ENCODE measurements around the gene PTOV1. TPM values are rescaled to one million over a fixed set of nuclear protein-coding genes. Genes with fewer than 3 reads are reported as not detected.

The PTOV1 gene
- total RNA-seq, 2 experiments from 2014 or later: 60.7 to 76.8 TPM

- H3K4me3 Mint-ChIP-seq: no peak overlapping the region
- H3K9me3 Mint-ChIP-seq: no peaks in the 10 kb centered on the region
- H3K27ac Mint-ChIP-seq: no peak overlapping the region
- ChIA-PET CTCF (no interaction called here), POLR2A (no interaction called here)
- H3K36me3 Mint-ChIP-seq (ENCODE audit: low read depth): peaks cover 25% of the 10 kb centered on the region
- no peaks in the 10 kb centered on the region for H3K27me3 Mint-ChIP-seq
- DNase-seq: no peak
- peaks cover 15% of the 10 kb centered on the region for H3K4me1 Mint-ChIP-seq
These were observed 36.2 kb downstream of the PTOV1 start for GRCh38 chr19:49887037-49887664.

GRCh38 chr19:49887665-49888509, 36.9 kb downstream of the PTOV1 start:
- no peak overlapping the region for H3K4me3 Mint-ChIP-seq
- POLR2A ChIA-PET: no interaction called here

GRCh38 chr19:49888510-49888824, 37.5 kb downstream of the PTOV1 start:
- Mint-ChIP-seq H3K4me1 (peaks cover 13% of the 10 kb centered on the region), H3K27me3 (peaks cover 3% of the 10 kb centered on the region), H3K36me3 (ENCODE audit: low read depth) (peaks cover 14% of the 10 kb centered on the region), H3K4me3 (no peak overlapping the region), H3K27ac (no peak overlapping the region), H3K9me3 (no peaks in the 10 kb centered on the region)
- ChIA-PET POLR2A (no interaction called here), CTCF (no interaction called here)
- DNase-seq: no peak

More at GRCh38 chr19:49887665-49888509, 36.9 kb downstream of the PTOV1 start:
- Mint-ChIP-seq H3K9me3 (no peaks in the 10 kb centered on the region), H3K36me3 (ENCODE audit: low read depth) (peaks cover 19% of the 10 kb centered on the region), H3K27me3 (peaks cover 3% of the 10 kb centered on the region), H3K27ac (no peak overlapping the region), H3K4me1 (peaks cover 15% of the 10 kb centered on the region)
- CTCF ChIA-PET: no interaction called here
- DNase-seq: no peak

GRCh38 chr19:49889038-49889686, 38.2 kb downstream of the PTOV1 start:
- Mint-ChIP-seq H3K27me3 (peaks cover 3% of the 10 kb centered on the region), H3K36me3 (ENCODE audit: low read depth) (peaks cover 11% of the 10 kb centered on the region), H3K9me3 (no peaks in the 10 kb centered on the region), H3K4me3 (no peak overlapping the region), H3K27ac (no peak overlapping the region), H3K4me1 (peaks cover 13% of the 10 kb centered on the region)
- ChIA-PET CTCF (interaction anchor here (1.4 to 2.0 kb wide), 4 partner anchors 16 to 95 kb away, joined by 3 to 8 read pairs (median 4); partner anchors contain the start of genes ATF5 and NUP62), POLR2A (no interaction called here)
- no peak for DNase-seq

GRCh38 chr19:49889687-49890348, 38.9 kb downstream of the PTOV1 start:
- Mint-ChIP-seq H3K36me3 (ENCODE audit: low read depth) (peaks cover 5% of the 10 kb centered on the region), H3K27me3 (peaks cover 3% of the 10 kb centered on the region), H3K27ac (peak overlapping the region; percentile 41), H3K4me1 (peaks cover 13% of the 10 kb centered on the region), H3K4me3 (peak overlapping the region; percentile 66), H3K9me3 (no peaks in the 10 kb centered on the region)
- peak; percentile 78 for DNase-seq
- ChIA-PET POLR2A (no interaction called here), CTCF (interaction anchor here (0.7 to 2.5 kb wide), 9 partner anchors 12 to 94 kb away, joined by 3 to 11 read pairs (median 4); partner anchors contain the start of genes AKT1S1, ATF5, NUP62 and PTOV1)

GRCh38 chr19:49890349-49891311, 39.7 kb downstream of the PTOV1 start:
- peaks cover 17% of the 10 kb centered on the region for H3K4me1 Mint-ChIP-seq
- DNase-seq: peak; percentile 54
- peak overlapping the region; percentile 54 for H3K27ac Mint-ChIP-seq
- ChIA-PET POLR2A (no interaction called here), CTCF (interaction anchor here (0.6 to 2.5 kb wide), 11 partner anchors 12 to 446 kb away, joined by 3 to 11 read pairs (median 3); partner anchors contain the start of genes AKT1S1, ATF5, NUP62 and PTOV1)
- peak overlapping the region; percentile 66 for H3K4me3 Mint-ChIP-seq
- no peaks in the 10 kb centered on the region for H3K9me3 Mint-ChIP-seq
- peaks cover 3% of the 10 kb centered on the region for H3K27me3 Mint-ChIP-seq
- H3K36me3 Mint-ChIP-seq (ENCODE audit: low read depth): peaks cover 2% of the 10 kb centered on the region

GRCh38 chr19:49891393-49891792, 40.4 kb downstream of the PTOV1 start:
- H3K4me1 Mint-ChIP-seq: peaks cover 22% of the 10 kb centered on the region
- H3K27ac Mint-ChIP-seq: peak overlapping the region; percentile 54
- DNase-seq: no peak
- H3K9me3 Mint-ChIP-seq: no peaks in the 10 kb centered on the region
- H3K27me3 Mint-ChIP-seq: peaks cover 3% of the 10 kb centered on the region
- H3K4me3 Mint-ChIP-seq: no peak overlapping the region
- POLR2A ChIA-PET: no interaction called here
- H3K36me3 Mint-ChIP-seq (ENCODE audit: low read depth): no peaks in the 10 kb centered on the region
- CTCF ChIA-PET: interaction anchor here (0.7 to 2.5 kb wide), 5 partner anchors 11 to 46 kb away, joined by 3 to 11 read pairs (median 7); partner anchors contain the start of genes AKT1S1, ATF5, NUP62 and TBC1D17

- Mint-ChIP-seq H3K27me3 (peaks cover 3% of the 10 kb centered on the region), H3K4me1 (peaks cover 35% of the 10 kb centered on the region), H3K9me3 (no peaks in the 10 kb centered on the region), H3K4me3 (no peak overlapping the region), H3K27ac (peak overlapping the region; percentile 66), H3K36me3 (ENCODE audit: low read depth) (no peaks in the 10 kb centered on the region)
- POLR2A ChIA-PET: no interaction called here
- DNase-seq: no peak
- CTCF ChIA-PET: interaction anchor here (1.0 kb wide), 1 partner anchor 9 kb away, joined by 3 read pairs; no protein-coding TSS in a partner anchor
These were observed 41.8 kb downstream of the PTOV1 start for GRCh38 chr19:49892716-49893115.

GRCh38 chr19:49894011-49894664, 43.2 kb downstream of the PTOV1 start:
- Mint-ChIP-seq H3K27me3 (peaks cover 3% of the 10 kb centered on the region), H3K36me3 (ENCODE audit: low read depth) (no peaks in the 10 kb centered on the region), H3K4me3 (no peak overlapping the region), H3K27ac (peak overlapping the region; percentile 62), H3K4me1 (peaks cover 36% of the 10 kb centered on the region), H3K9me3 (no peaks in the 10 kb centered on the region)
- CTCF ChIA-PET: interaction anchor here (0.6 to 1.7 kb wide), 3 partner anchors 12 to 15 kb away, joined by 3 to 6 read pairs (median 4); no protein-coding TSS in a partner anchor
- POLR2A ChIA-PET: interaction anchor here (0.6 kb wide), 1 partner anchor 23 kb away, joined by 4 read pairs; no protein-coding TSS in a partner anchor
- no peak for DNase-seq

- ChIA-PET POLR2A (no interaction called here), CTCF (interaction anchor here (1.0 to 1.7 kb wide), 2 partner anchors 13 to 14 kb away, joined by 4 to 6 read pairs; no protein-coding TSS in a partner anchor)
- no peak for DNase-seq
- H3K27ac Mint-ChIP-seq: peak overlapping the region; percentile 66
- H3K27me3 Mint-ChIP-seq: peaks cover 3% of the 10 kb centered on the region
- H3K4me3 Mint-ChIP-seq: no peak overlapping the region
- peaks cover 34% of the 10 kb centered on the region for H3K4me1 Mint-ChIP-seq
- no peaks in the 10 kb centered on the region for H3K36me3 Mint-ChIP-seq (ENCODE audit: low read depth)
- H3K9me3 Mint-ChIP-seq: no peaks in the 10 kb centered on the region
These were observed 44.1 kb downstream of the PTOV1 start for GRCh38 chr19:49894879-49895565.

Measured in activated CD4-positive, alpha-beta T cell treated with anti-CD3 and anti-CD28 coated beads, Interleukin-2, amount 10 ng/mL, durations not matched to agents 7 days and 5 days (primary cell).